K562 (cell line): ENCODE measurements around the gene ATG14. TPM values are rescaled to one million over a fixed set of nuclear protein-coding genes. Genes with fewer than 3 reads are reported as not detected.

Experiments used
- ATAC-seq: fragments of 200-7000 bp; cut with Tn5 transposase; 3 replicates; pipeline ENCODE4 v1.9.1; 2020; ENCODE audit warnings: moderate library complexity
- BruUV-seq: library from RNA; stranded (reverse); fragments of 400-500 nt; replicated peaks from 2 replicates; lab custom pipeline; 2021; lab: Mats Ljungman, UMichigan
- CTCF ChIA-PET: fragments of 300-600 bp; formaldehyde crosslinking; extraction: SDS; loops from one replicate; lab custom pipeline; 2021; ENCODE audit warnings: low intra/inter-chr PET ratio; lab: Yijun Ruan, JAX
- POLR2A ChIA-PET: fragments of 300-600, 350-650 bp; sonication (Branson Sonifier 250); formaldehyde crosslinking; extraction: SDS; loops from one replicate; lab custom pipeline; 2021; ENCODE audit warnings: antibody characterized with exemption, inconsistent platforms; lab: Yijun Ruan, JAX
- DNase-seq, 4 experiments: peaks; one replicate each; pipeline versions ENCODE4 v3.0.0 to v3.0.0-alpha.2; 2011 to 2018; ENCODE audit warnings: low spot score in 3 of 4, mixed read lengths in 3 of 4; ENCODE audit errors: extremely low read depth in 1 of 4
- FAIRE-seq: peaks from 2 replicates; lab custom pipeline; 2011; peaks lifted over from hg19 to GRCh38; lab: Jason Lieb, UNC
- H2AFZ ChIP-seq: 2 replicates; pipeline ENCODE4 v1.6.0; 2011; ENCODE audit warnings: low read depth, low read length, control low read depth, inconsistent platforms
- H3K27ac ChIP-seq: fragments of 200-600 bp; 3 replicates; pipeline ENCODE4 v1.8.0; 2011; ENCODE audit warnings: low read depth, mild to moderate bottlenecking, control low read depth, inconsistent platforms, low read length, moderate library complexity, mixed read lengths; ENCODE audit errors: extremely low read depth
- H3K27me3 ChIP-seq, 2 experiments: fragments of 300-600 bp in 1 of 2; 2 replicates in 1 of 2; 3 replicates in 1 of 2; pipeline versions ENCODE4 v1.6.0 to v1.8.0; 2011; ENCODE audit warnings: inconsistent platforms in 2 of 2, low read length in 2 of 2, mild to moderate bottlenecking in 1 of 2, mixed read lengths in 1 of 2, moderate library complexity in 1 of 2; ENCODE audit not compliant: control insufficient read depth in 2 of 2, insufficient read depth in 2 of 2
- H3K36me3 ChIP-seq: fragments of 300-600 bp; 3 replicates; pipeline ENCODE4 v1.8.0; 2011; ENCODE audit warnings: mild to moderate bottlenecking, low read length, inconsistent platforms; ENCODE audit not compliant: control insufficient read depth, insufficient read depth
- H3K4me1 ChIP-seq, 2 experiments: fragments of 200-600 bp in 1 of 2; replicated peaks in 1 of 2; 2 replicates in 1 of 2; 3 replicates in 1 of 2; pipeline versions ENCODE4 v1.5.1 to v1.8.0; 2011; ENCODE audit warnings: inconsistent platforms in 2 of 2, low read length in 2 of 2, mild to moderate bottlenecking in 1 of 2, mixed read lengths in 1 of 2, moderate library complexity in 1 of 2; ENCODE audit not compliant: control insufficient read depth in 2 of 2, insufficient read depth in 2 of 2
- H3K4me2 ChIP-seq: 2 replicates; pipeline ENCODE4 v1.6.1; 2011; ENCODE audit warnings: low read length, control low read depth, inconsistent platforms, mixed read lengths; ENCODE audit not compliant: insufficient read depth
- H3K4me3 ChIP-seq: fragments of 200-600 bp; sonication (generic), shearing (Covaris generic); 2 replicates; pipeline ENCODE4 v1.5.1; 2016; ENCODE audit warnings: control low read depth, inconsistent platforms
- H3K79me2 ChIP-seq: fragments of 200-600 bp; 3 replicates; pipeline ENCODE4 v1.8.0; 2011; ENCODE audit warnings: low read length, inconsistent platforms; ENCODE audit not compliant: control insufficient read depth, insufficient read depth
- H3K9ac ChIP-seq, 2 experiments: 2 replicates each; pipeline versions ENCODE4 v1.6.0 to v1.6.1; 2011; ENCODE audit warnings: low read depth in 2 of 2, low read length in 2 of 2, control low read depth in 1 of 2, inconsistent platforms in 1 of 2, mild to moderate bottlenecking in 1 of 2, mixed read lengths in 1 of 2; ENCODE audit not compliant: insufficient read depth in 1 of 2
- H3K9me1 ChIP-seq: one replicate; pipeline ENCODE4 v1.6.0; 2011; ENCODE audit warnings: inconsistent platforms, mild to moderate bottlenecking, low read length, moderate library complexity; ENCODE audit not compliant: control insufficient read depth, insufficient read depth
- H3K9me3 ChIP-seq: replicated peaks from 2 replicates; pipeline ENCODE4 v1.5.1; 2011; ENCODE audit warnings: low read depth, low read length, inconsistent platforms; ENCODE audit not compliant: control insufficient read depth, insufficient read depth
- H4K20me1 ChIP-seq: replicated peaks from 2 replicates; pipeline ENCODE4 v1.6.1; 2011; ENCODE audit warnings: low read length, inconsistent platforms, mixed read lengths; ENCODE audit not compliant: control insufficient read depth, insufficient read depth
- DIDO1 ChIP-seq: fragments of 450-650 bp; IDR thresholded peaks from 2 replicates; pipeline ENCODE4 v1.6.1; 2016; ENCODE audit warnings: low read depth, missing biosample characterization, missing genetic modification characterization
- FOXA3 ChIP-seq, 2 experiments: fragments of 450-650 bp in 1 of 2; sonication (generic) in 1 of 2; formaldehyde crosslinking; IDR thresholded peaks in 1 of 2; conservative IDR thresholded peaks in 1 of 2; 2 replicates each; pipeline versions ENCODE4 v1.4.0 to v1.8.0; 2020 to 2022; ENCODE audit warnings: mild to moderate bottlenecking in 2 of 2, missing genetic modification reagents in 1 of 2
- HNRNPH1 ChIP-seq: fragments of 200-400 bp; formaldehyde crosslinking; optimal IDR thresholded peaks from 2 replicates; pipeline ENCODE3; 2017; ENCODE audit warnings: low read depth, mild to moderate bottlenecking, low read length, moderate library complexity
- POLR2A ChIP-seq: fragments of 450-650 bp; conservative IDR thresholded peaks from 2 replicates; pipeline ENCODE4 v1.6.1; 2016
- PRDM10 ChIP-seq: fragments of 450-650 bp; IDR thresholded peaks from 2 replicates; pipeline ENCODE4 v1.6.1; 2018; ENCODE audit not compliant: partially characterized antibody
- RHOXF2B ChIP-seq: fragments of 250-450 bp; sonication (Bioruptor Pico); conservative IDR thresholded peaks from 2 replicates; pipeline ENCODE4 v1.5.1; 2021
- SAFB2 ChIP-seq: fragments of 200-400 bp; formaldehyde crosslinking; IDR thresholded peaks from 2 replicates; pipeline ENCODE4 v1.6.1; 2018; ENCODE audit warnings: borderline replicate concordance, low read length, low read depth, moderate library complexity; ENCODE audit not compliant: severe bottlenecking
- SETDB1 ChIP-seq: IDR thresholded peaks from one replicate; pipeline ENCODE4 v1.6.1; 2012; ENCODE audit warnings: low read length, control low read depth, inconsistent platforms
- SRSF7 ChIP-seq: fragments of 200-400 bp; formaldehyde crosslinking; optimal IDR thresholded peaks from 2 replicates; pipeline ENCODE3; 2017; ENCODE audit warnings: mild to moderate bottlenecking, low read depth, low read length
- TAL1 ChIP-seq: fragments of 450-650 bp; IDR thresholded peaks from 2 replicates; pipeline ENCODE4 v1.6.1; 2016; ENCODE audit warnings: mild to moderate bottlenecking
- TCF7L2 ChIP-seq: fragments of 150-350 bp; IDR thresholded peaks from 2 replicates; pipeline ENCODE4 v1.6.1; 2016; ENCODE audit warnings: low read depth, mild to moderate bottlenecking, low read length, moderate library complexity
- WGBS: fragments of 100-300 bp; shearing (Covaris generic); methylation state at CpG from one replicate; pipeline ENCODE4 v1.1.6; 2016; ENCODE audit warnings: low coverage, mixed read lengths; ENCODE audit not compliant: insufficient coverage; ENCODE audit errors: missing lambda C conversion rate; 5-methylcytosine and 5-hydroxymethylcytosine counted together
- in situ Hi-C: fragments of 300-500 bp; cut with MboI; formaldehyde crosslinking; loops from 4 replicates; pipeline ENCODE4 v1.15.0; 2018; ENCODE audit warnings: inconsistent platforms, mixed read lengths
- intact Hi-C: fragments of 100-400 bp; cut with micrococcal nuclease; formaldehyde crosslinking; loops from 2 replicates; pipeline ENCODE4 v1.14.2; 2022
- polyA plus RNA-seq, 8 experiments: library from polyadenylated mRNA; depleted of rRNA in 4 of 8; stranded (reverse) in 5 of 8; unstranded in 3 of 8; fragments of >200 nt; fragmentation: Nextera tagmentation in 2 of 8; fragmentation: Illumina TruSeq in 1 of 8; extraction: Ambion mirVana in 2 of 8; extraction: Trizol in 1 of 8; gene quantifications; 2 replicates each; pipeline versions ENCODE4 v1.2.1 to v1.2.3, GENCODE V29; 2011 to 2014; ENCODE audit warnings: inconsistent platforms in 1 of 8, missing spikeins in 1 of 8
- total RNA-seq, 7 experiments: library from RNA; depleted of rRNA in 6 of 7; stranded (reverse); fragments of >200 nt in 6 of 7; fragmentation: Illumina TruSeq in 2 of 7; extraction: Trizol in 2 of 7; gene quantifications; 2 replicates each; pipeline versions ENCODE4 v1.2.1 to v1.2.3, GENCODE V29; 2011 to 2021; ENCODE audit warnings: low replicate concordance in 1 of 7
- TF ChIP-seq, protein P1 (sequence below), 2 experiments: fragments of 450-650 bp; IDR thresholded peaks; 2 replicates each; pipeline ENCODE4 v1.6.1; 2018; ENCODE audit warnings: mild to moderate bottlenecking in 2 of 2, low read depth in 1 of 2; ENCODE audit not compliant: partially characterized antibody in 2 of 2
- TF ChIP-seq, protein P2 (sequence below): sonication (generic); formaldehyde crosslinking; IDR thresholded peaks from 2 replicates; pipeline ENCODE4 v1.8.1; 2022; ENCODE audit warnings: missing genetic modification reagents

The ATG14 gene
- total and polyA plus RNA-seq, 9 of the 15 experiments (the other 6 are each of a cell fraction or from before 2014, with no cell fraction given) = 0.55 to 4.2 (median 3.5) TPM

DNA sequence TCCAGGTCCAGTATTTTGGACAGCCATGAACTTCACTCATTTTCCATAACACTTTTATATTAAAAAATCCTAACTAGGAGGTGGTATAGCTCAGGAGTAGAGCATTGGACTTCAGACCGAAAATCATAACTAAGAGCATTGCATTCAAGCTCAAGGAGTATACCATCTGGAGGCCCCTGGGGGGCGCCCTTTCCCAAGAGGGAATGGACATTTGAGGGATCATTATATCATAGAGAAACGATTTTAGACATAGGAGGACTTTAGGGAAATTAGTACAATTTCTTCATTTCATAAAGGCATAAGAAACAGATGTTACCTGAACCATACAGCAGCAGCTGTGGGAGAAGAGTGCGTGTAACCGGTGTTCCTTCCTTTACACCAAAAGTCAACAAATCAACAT is 5.2 kb upstream of the ATG14 start (continued):
- TF ChIP-seq PRDM10 = peak; percentile 9

DNA sequence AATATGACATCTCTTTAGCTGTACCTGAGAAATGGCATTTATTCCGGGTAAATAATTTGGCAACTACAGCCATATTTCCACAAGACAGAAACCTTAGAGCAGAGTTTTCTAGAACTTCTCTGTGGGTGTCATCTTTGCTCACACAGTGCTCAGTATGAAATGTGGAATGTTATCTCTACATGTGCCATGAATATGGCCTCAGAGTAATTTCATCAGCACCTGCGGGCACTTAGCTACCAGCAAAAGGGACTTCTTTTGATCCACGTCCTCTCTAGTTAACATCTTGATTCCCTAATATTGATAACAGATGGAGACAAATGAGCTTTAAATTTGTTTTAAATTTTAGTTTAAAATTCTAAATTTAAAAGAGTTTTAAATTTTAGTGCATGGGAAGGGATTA is 2.9 kb upstream of the ATG14 start:
- FAIRE-seq (no peak), DNase-seq (no peak), ATAC-seq (no peak)
- Histone ChIP-seq H3K27me3 (no peaks in the 10 kb centered on the region), H3K9me3 (no peaks in the 10 kb centered on the region), H2AFZ (no peak overlapping the region), H3K79me2 (peaks cover 21% of the 10 kb centered on the region), H4K20me1 (no peaks in the 10 kb centered on the region), H3K27ac (no peak overlapping the region), H3K4me1 (peaks cover 6 to 22% of the 10 kb centered on the region in 2 experiments; a peak in 3 of 5 replicates), H3K4me3 (no peak overlapping the region), H3K36me3 (no peaks in the 10 kb centered on the region), H3K4me2 (no peak overlapping the region), H3K9ac (no peak overlapping the region), H3K9me1 (no peaks in the 10 kb centered on the region)
- no TSS peak for BruUV-seq
- CTCF ChIA-PET = no interaction called here
- 39% methylated on average over 3 of the region's 3 CpGs for WGBS
- in situ Hi-C loops = no loop called here
- intact Hi-C loops = no loop called here
- POLR2A ChIA-PET = interaction anchor here (0.5 to 1.3 kb wide), 2 partner anchors 13 to 405 kb away, joined by 4 read pairs; no protein-coding TSS in a partner anchor
- TF ChIP-seq, protein P1, sequence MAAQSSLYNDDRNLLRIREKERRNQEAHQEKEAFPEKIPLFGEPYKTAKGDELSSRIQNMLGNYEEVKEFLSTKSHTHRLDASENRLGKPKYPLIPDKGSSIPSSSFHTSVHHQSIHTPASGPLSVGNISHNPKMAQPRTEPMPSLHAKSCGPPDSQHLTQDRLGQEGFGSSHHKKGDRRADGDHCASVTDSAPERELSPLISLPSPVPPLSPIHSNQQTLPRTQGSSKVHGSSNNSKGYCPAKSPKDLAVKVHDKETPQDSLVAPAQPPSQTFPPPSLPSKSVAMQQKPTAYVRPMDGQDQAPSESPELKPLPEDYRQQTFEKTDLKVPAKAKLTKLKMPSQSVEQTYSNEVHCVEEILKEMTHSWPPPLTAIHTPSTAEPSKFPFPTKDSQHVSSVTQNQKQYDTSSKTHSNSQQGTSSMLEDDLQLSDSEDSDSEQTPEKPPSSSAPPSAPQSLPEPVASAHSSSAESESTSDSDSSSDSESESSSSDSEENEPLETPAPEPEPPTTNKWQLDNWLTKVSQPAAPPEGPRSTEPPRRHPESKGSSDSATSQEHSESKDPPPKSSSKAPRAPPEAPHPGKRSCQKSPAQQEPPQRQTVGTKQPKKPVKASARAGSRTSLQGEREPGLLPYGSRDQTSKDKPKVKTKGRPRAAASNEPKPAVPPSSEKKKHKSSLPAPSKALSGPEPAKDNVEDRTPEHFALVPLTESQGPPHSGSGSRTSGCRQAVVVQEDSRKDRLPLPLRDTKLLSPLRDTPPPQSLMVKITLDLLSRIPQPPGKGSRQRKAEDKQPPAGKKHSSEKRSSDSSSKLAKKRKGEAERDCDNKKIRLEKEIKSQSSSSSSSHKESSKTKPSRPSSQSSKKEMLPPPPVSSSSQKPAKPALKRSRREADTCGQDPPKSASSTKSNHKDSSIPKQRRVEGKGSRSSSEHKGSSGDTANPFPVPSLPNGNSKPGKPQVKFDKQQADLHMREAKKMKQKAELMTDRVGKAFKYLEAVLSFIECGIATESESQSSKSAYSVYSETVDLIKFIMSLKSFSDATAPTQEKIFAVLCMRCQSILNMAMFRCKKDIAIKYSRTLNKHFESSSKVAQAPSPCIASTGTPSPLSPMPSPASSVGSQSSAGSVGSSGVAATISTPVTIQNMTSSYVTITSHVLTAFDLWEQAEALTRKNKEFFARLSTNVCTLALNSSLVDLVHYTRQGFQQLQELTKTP (IDR thresholded peaks at IDR 0.05; ENCODE audit: low read depth in 1 of 2, partially characterized antibody in 2 of 2) = no peak
- TF ChIP-seq TAL1 (no peak), SAFB2 (no peak), POLR2A (no peak), FOXA3 (CRISPR knock-in tag; conservative IDR thresholded peaks at IDR 0.05 in 1 of 2, IDR thresholded peaks at IDR 0.05 in 1 of 2) (no peak), HNRNPH1 (no peak), DIDO1 (tag) (no peak), RHOXF2B (no peak), SRSF7 (no peak), TCF7L2 (no peak), SETDB1 (no peak)
- TF ChIP-seq, protein P2, sequence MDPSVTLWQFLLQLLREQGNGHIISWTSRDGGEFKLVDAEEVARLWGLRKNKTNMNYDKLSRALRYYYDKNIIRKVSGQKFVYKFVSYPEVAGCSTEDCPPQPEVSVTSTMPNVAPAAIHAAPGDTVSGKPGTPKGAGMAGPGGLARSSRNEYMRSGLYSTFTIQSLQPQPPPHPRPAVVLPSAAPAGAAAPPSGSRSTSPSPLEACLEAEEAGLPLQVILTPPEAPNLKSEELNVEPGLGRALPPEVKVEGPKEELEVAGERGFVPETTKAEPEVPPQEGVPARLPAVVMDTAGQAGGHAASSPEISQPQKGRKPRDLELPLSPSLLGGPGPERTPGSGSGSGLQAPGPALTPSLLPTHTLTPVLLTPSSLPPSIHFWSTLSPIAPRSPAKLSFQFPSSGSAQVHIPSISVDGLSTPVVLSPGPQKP (CRISPR knock-in tag) = no peak
